Bladder microvascular endothelial cell (primary cell): ENCODE results near the gene LMF1. TPM values are rescaled to one million over a fixed set of nuclear protein-coding genes. Genes with fewer than 3 reads are reported as not detected.

Experiments used
- total RNA-seq: library from RNA; depleted of rRNA; stranded (reverse); fragments of >200 nt; gene quantifications from 2 replicates; pipeline ENCODE4 v1.2.3, GENCODE V29; 2014

LMF1 gene
- 5.0 and 10.8 TPM in 2 replicates for total RNA-seq

DNA sequence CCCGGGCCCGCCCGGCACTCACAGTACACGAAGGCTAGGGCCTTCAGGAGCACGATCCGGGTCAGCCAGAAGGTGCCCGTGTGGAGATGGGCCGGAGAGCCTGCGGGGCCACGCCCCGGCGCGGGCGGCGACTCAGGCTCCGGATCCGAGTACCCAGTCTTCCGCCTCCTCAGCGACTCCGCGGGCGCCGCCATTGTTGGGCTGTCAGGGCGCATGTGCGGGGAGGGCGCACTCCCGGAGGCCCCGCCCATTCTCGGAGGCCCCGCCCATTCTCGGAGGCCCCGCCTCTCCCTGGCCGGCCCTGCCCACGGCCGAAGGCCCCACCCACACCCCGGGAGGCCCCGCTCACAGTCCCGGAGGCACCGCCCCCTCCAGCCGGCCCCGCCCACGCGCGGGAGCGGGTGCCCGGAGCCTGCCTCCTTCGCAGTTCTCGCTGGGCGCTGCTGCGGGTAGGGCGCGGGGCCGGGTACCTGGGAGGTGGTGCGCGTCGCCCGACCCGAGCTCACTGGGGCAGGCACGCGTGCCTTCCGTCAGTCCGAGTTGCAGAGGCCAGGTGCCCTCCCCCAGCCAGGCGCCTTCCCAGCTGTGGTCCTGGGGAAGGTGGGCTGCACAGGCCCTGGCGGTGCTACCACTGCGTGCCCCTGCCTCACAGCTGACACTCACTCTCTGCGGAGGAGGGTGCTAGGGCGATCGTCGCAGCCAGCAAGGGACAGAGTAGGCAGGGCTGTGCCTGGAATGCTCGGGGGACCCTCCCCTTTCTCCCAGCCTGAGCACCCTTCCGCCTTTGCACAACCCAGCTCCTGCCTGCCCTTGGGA is at the start of gene LMF1:
TSS of gene LMF1 (minus strand) at position 219 of the 816 bp plus-strand sequence. CDS start at position 215, 4 bp downstream.

DNA sequence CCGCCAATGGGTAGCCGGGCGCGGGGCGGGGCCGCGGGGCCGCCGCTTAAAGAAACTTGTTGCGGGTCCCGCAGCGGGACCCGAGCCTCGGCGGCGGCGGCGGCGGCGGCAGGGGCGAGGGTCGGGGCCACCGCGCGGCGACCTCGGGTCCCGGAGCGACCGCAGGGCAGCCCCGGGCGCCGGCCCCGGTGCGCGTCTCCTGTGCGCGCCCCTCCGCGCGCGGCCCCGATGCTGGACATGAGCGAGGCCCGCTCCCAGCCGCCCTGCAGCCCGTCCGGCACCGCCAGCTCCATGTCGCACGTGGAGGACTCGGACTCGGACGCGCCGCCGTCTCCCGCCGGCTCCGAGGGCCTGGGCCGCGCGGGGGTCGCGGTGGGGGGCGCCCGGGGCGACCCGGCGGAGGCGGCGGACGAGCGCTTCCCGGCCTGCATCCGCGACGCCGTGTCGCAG is 10.9 kb upstream of the LMF1 start, which contains the start of gene SOX8:
TSS of gene SOX8 (plus strand) at position 76 of the 450 bp plus-strand sequence. CDS start at position 229, 153 bp downstream.

Other genes with a start within 250 kb of the LMF1 start
- gene ANTKMT, start 249.8 kb downstream of the LMF1 start, total RNA-seq: 19.1 and 21.4 TPM in 2 replicates
- gene CCDC78, start 244.5 kb downstream of the LMF1 start, total RNA-seq: 1.2 TPM in 1 of 2 replicates, not detected in the other
- gene HAGHL, start 243.9 kb downstream of the LMF1 start, total RNA-seq: 2.9 and 8.2 TPM in 2 replicates
- gene CIAO3, start 230.0 kb downstream of the LMF1 start, total RNA-seq: 30.4 and 38.2 TPM in 2 replicates
- not detected in 2 replicates for gene MSLN, start 210.2 kb downstream of the LMF1 start, total RNA-seq
- gene RPUSD1, start 182.6 kb downstream of the LMF1 start, total RNA-seq: 20.8 and 22.0 TPM in 2 replicates
- 13.6 and 13.8 TPM in 2 replicates for gene CHTF18, start 182.4 kb downstream of the LMF1 start, total RNA-seq
- gene GNG13, start 170.2 kb downstream of the LMF1 start, total RNA-seq: not detected in 2 replicates
- gene SOX8, start 10.8 kb upstream of the LMF1 start, total RNA-seq: 0.16 and 1.3 TPM in 2 replicates
- 0.16 and 0.50 TPM in 2 replicates for gene SSTR5, start 101.8 kb upstream of the LMF1 start, total RNA-seq
- gene C1QTNF8, start 125.3 kb upstream of the LMF1 start, total RNA-seq: not detected in 2 replicates
- gene CACNA1H, start 182.1 kb upstream of the LMF1 start, total RNA-seq: 0.31 and 1.1 TPM in 2 replicates